Activated CD4-positive, alpha-beta T cell treated with anti-CD3 and anti-CD28 coated beads for 48 hours (primary cell): ENCODE data around the gene FGF1.

Experiments used
- DNase-seq: peaks from one replicate; pipeline ENCODE4 v3.0.0-alpha.2; 2020

Gene FGF1

DNA sequence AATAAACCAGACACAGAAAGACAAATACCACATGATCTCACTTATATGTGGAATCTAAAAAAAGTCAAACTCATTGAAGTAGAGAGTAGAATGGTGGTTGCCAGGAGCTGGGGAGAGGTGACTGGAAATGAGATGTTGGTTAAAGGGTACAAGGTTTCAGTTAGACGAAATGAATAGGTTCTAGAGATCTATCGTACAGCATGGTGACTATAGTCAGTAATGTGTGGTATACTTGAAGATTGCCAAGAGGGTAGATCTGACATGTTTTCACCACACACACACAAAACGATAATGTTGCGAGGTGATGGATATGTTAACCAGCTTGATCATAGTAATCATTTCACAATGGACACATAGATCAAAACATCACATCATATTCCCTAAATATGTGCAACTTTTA is 46.4 kb downstream of the FGF1 start:
- no peak for DNase-seq

DNA sequence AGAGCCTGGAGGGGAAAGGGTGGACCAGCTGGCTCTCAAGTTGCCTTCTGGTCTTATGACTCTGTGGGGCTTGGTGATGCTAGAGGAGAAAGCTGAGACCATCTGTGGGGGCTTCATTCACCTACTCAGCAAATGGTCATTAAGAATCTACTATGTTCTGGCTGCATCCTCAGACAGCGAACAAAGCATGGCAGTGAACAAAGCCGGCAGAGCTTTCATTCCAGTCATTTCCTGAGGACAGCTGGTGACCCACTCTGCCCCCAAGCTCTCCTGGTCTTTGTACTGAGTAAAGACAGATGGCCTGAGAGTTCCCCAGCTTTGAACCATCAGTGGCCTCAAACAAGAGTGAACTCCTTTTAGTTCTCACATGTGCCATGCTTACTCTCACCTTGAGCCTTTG is 48.0 kb downstream of the FGF1 start:
- no peak for DNase-seq

GRCh38 chr5:142636698-142637324 is 49.1 kb downstream of the FGF1 start:
- no peak for DNase-seq

DNA sequence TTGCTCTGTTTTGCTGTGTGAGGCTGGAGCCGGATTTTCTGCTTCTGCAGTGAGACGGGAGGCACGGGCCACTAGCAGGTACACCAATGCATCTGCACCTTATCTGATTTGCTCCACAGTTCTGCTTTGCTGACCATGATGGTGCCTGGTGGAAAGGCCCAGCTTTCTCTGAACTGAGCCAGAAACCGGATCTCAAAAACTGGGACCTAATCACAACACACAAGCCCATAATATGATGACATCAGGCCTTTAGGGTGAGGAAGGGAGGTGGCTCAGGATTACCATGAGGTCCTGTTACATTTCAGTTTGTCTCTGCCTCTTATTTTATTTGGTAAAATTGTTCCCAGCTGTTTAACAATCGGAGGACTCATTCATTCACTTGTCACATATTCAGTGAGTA is 49.8 kb downstream of the FGF1 start:
- no peak for DNase-seq

- DNase-seq = no peak
Observed at GRCh38 chr5:142634216-142635011, 51.5 kb downstream of the FGF1 start.

GRCh38 chr5:142630927-142631539 is 54.9 kb downstream of the FGF1 start:
- no peak for DNase-seq

- no peak for DNase-seq
Observed at GRCh38 chr5:142627383-142628217, 58.3 kb downstream of the FGF1 start.

GRCh38 chr5:142626786-142627185 is 59.1 kb downstream of the FGF1 start:
- DNase-seq = no peak

DNA sequence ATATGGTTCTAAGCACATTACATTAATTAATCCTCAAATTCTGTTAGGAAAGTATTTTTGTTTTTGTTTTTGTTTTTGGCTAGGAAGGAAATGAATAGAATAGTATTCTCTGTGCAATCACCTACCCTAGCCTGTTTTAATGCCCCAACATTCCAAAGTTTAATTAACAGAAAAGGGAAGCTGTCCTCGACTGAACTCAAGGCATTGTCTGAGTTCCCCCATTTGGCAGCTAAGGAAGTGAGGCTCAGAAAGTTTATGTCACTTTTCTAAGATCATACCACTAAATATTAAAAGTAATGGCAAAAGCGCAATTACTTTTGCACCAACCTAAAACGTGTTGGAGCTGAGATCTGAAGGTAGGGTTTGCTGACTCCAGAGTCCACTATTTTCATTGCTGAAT is 59.8 kb downstream of the FGF1 start:
- DNase-seq = no peak

- no peak for DNase-seq
Observed at GRCh38 chr5:142621227-142621626, 64.7 kb downstream of the FGF1 start.

DNA sequence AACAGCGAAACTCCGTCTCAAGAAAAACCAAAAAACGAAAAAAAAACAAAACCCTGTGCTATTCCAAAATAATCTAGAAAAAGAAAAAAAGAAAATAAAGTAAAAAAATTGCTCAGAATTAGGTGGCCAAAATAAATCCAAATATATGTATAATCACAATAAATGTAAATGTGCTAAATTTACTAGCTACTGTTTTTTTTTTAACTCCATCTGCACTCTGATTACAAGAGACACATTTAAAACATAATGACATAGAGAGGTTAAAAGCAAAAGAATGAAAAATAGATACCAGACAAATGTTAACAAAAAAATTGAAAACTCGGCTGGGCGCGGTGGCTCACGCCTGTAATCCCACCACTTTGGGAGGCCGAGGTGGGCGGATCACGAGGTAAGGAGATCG is 66.1 kb downstream of the FGF1 start:
- DNase-seq = no peak

GRCh38 chr5:142618130-142618523 is 67.8 kb downstream of the FGF1 start:
- DNase-seq = peak; percentile 68

- DNase-seq = peak; percentile 44
Observed at GRCh38 chr5:142617416-142618129, 68.3 kb downstream of the FGF1 start.

DNA sequence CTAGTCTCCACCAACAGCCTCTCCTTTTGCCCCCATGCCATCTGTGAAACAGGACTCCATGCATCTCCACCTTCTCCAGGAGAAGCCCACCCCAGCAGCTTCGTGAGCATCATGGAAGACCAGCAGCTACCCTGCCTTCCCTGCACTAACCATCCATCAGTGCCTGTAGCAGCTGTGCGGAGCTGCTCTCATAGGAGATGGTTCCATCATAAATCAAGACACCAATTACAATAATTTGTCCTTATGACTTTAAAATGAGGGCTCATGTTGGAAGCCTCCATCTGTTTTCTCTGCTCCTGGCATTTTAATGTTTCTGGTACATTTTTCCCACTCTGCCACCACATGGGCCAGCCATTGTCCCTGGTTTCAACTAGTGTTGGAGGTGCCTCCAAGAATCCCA is 69.9 kb downstream of the FGF1 start:
- DNase-seq = no peak

DNA sequence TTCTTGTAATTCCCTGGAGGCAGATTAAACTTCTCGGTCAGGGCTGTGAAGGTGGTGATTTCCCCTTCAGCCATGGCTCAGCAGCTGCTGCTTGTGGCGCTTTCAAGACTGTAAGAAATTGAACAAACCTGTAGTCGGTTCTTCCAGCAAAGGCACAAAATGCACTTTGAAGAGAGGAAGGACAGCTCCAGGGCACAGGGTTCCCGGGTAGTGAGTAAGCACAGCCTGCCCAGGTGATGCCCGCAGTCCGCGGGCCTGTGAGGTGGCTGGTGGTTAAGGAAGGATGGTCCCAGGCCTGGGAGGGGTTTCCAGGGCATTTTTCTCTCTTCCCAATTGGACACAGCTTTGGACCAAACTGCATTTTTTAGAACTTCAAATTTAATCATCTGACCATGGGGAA is 71.8 kb downstream of the FGF1 start:
- DNase-seq = no peak

DNA sequence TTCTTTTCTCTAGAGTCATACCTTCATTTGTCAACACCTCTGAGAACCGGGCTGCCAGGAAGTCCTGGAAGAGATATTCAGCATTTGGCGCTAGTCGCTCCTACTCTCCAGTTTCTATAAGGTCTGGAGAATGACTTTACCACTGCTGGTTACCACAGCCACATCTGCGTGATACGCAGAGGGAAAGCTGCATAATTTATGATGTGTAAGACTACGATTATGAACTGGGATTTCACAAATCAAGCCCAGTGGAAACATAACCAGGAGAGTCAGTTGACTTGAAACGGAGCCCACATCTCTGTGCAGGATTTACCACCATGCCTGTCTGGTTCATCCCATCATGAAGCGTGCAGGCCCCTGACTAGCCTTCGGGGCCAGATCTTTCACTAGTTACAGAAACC is 72.6 kb downstream of the FGF1 start:
- DNase-seq = no peak

- DNase-seq = no peak
Observed at GRCh38 chr5:142612494-142613270, 73.2 kb downstream of the FGF1 start.

GRCh38 chr5:142611154-142611553 is 74.7 kb downstream of the FGF1 start:
- peak; percentile 84 for DNase-seq

GRCh38 chr5:142610176-142611001 is 75.5 kb downstream of the FGF1 start:
- DNase-seq = no peak

DNA sequence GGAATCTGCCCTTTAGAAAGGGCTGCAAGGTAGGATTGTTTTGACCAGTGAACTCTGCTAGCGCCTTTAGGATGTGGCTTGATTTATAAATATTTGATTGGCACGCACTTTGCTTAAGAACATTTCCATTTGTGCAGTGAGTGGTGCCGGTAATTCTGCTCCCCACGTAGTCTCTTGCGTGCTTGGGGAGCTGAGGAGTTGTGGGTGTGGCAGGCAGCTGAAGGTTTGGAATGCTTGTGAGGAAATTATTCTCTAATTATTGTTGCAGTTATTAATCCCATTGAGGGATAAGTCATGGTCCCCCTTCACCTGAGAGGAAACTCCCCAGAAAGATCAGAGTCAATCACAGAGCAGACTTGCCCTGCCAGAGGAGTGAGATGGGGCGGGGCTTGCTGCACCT is 76.7 kb downstream of the FGF1 start:
- DNase-seq = no peak

DNA sequence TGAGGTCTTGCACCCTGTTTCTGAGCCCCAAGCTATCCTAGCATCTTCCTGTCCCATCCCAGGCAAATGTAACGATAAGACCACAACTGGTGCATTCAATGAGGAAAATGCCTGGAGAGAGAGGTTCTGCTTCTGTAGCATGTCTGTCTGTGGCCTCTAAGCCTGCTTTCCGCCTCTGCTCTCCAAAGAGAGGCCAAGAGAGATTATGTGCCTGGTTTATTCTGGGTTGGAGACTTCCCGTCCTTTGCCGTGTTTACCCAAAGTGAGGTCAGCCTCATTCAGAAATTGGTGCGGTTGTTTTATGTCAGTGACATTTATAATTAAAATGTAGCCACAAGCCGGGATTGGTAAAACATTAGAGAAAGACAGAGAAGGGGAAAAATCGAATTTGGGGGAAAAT is 77.8 kb downstream of the FGF1 start:
- no peak for DNase-seq
